VCaP (cell line): ENCODE results near the gene TMPRSS2.

Source experiments
- H3K27ac ChIP-seq: fragments of 450-650 bp; 2 replicates; pipeline ENCODE4 v1.5.1; 2017
- TF ChIP-seq, protein P1 (sequence below): fragments of 450-650 bp; conservative IDR thresholded peaks from 2 replicates; pipeline ENCODE4 v1.5.1; 2017; ENCODE audit warnings: mild to moderate bottlenecking, moderate library complexity

Gene TMPRSS2

DNA sequence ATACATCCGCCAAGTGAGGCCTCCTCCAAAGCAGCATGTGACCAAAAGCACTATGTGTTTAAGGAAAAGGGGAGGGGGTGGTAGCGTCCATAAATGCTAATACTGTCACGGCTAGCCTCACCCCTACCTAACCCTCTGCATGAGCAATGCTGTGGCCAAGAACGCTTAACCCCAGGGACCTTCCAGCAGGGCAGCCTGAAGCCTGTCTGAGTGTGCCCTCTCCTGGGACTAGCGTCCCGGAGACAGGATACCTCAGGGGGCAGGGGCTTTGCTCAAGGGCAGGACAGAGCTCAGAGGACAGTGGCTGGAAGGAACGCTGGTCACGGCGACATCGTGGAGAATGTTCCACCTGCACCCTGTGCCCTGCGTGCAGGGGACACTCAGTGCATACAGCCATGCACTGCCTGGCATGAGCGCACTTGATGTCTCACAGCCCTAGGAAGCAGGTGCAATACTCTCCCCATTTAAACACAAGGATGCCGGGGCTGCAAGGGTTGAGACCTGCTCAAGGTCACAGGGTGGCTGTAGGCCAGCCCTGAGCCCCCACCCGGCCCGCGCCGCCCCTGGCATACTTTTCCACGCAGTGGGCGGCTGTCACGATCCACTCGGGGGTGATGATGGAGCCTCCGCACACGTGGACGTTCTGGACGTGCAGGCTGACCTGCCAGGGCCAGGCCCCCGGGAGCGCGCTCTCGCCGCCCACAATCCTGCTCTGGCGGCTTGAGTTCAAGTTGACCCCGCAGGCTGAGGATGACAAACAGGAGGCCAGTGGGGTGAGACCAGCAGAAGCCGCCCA lies 35.0 kb downstream of the TMPRSS2 start:
- TF ChIP-seq, protein P1, sequence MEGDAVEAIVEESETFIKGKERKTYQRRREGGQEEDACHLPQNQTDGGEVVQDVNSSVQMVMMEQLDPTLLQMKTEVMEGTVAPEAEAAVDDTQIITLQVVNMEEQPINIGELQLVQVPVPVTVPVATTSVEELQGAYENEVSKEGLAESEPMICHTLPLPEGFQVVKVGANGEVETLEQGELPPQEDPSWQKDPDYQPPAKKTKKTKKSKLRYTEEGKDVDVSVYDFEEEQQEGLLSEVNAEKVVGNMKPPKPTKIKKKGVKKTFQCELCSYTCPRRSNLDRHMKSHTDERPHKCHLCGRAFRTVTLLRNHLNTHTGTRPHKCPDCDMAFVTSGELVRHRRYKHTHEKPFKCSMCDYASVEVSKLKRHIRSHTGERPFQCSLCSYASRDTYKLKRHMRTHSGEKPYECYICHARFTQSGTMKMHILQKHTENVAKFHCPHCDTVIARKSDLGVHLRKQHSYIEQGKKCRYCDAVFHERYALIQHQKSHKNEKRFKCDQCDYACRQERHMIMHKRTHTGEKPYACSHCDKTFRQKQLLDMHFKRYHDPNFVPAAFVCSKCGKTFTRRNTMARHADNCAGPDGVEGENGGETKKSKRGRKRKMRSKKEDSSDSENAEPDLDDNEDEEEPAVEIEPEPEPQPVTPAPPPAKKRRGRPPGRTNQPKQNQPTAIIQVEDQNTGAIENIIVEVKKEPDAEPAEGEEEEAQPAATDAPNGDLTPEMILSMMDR: no peak
- peak overlapping the region; percentile 35 for H3K27ac ChIP-seq

- peak overlapping the region; percentile 35; the same call in 1 of the 2 replicates for H3K27ac ChIP-seq
Observed at GRCh38 chr21:41470054-41470453, 37.9 kb downstream of the TMPRSS2 start.

DNA sequence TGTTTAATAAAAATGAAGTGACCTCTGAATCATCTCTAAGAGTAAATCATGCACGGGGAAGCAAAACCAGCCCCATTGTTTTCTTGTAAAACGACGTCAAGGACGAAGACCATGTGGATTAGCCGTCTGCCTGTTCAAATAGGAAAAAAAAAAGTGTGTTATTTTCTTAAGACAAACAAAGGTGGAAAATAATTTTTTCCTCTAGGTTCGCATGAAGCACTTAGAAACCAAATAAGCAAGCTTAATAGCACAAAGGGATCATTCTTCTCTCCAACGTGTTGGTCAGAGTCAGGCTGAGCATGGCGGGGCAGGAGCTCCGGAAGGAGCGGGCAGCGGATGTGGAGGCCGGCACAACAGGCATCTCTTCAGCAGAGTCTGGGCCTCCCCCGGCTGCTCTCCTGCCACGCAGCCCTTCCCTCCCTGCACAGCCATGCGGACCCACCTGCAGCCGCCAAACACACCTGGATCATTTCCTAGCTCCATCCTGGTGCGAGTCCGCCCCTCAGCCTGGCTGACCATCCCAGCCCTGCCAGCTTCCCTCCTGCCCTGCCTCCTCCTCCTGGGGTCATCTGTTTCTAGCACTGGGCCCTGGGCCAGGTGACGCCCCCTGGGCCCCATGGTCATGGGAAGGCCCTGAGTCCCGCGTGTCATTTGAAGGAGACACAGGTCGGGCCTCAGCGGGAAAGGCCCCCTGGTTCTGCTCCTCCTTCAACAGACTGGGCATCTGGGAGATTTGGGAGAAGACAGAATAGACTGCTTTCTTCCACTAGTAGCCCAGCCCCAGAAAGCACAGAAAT lies 41.7 kb downstream of the TMPRSS2 start:
- TF ChIP-seq, protein P1: no peak
- H3K27ac ChIP-seq: peak overlapping the region; percentile 35

More at GRCh38 chr21:41470054-41470453, 37.9 kb downstream of the TMPRSS2 start:
- TF ChIP-seq, protein P1: no peak

DNA sequence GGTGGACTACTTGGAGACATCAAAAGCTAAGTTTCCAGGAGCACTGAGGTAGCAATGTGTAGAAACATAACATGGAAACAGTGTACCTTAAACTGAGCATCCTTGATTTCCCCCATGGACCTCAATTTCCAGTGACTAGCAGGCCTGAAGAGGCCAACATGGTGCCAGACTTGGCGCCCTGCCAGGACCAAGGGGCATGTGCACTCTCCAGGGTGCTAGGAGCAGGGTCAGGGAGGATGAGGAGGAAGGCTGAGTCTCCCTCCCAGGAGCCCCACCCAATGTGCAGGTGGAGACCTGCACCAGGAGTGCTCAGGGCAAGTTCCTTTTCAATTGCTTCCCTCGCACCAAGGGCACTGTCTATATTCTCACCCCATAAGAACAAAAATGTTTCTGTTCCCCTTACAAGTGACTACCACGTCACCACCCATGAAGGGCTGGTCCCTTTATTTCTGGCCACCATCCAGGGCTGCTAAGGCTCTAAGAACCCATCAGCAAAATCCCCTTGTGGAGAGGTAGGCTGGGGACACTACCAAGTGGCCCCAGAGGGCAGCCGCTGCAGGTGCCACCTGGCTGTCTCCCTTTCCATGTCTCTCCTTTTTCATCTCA lies 42.7 kb downstream of the TMPRSS2 start:
- TF ChIP-seq, protein P1: no peak
- H3K27ac ChIP-seq: no peak overlapping the region; the same call in 1 of the 2 replicates

DNA sequence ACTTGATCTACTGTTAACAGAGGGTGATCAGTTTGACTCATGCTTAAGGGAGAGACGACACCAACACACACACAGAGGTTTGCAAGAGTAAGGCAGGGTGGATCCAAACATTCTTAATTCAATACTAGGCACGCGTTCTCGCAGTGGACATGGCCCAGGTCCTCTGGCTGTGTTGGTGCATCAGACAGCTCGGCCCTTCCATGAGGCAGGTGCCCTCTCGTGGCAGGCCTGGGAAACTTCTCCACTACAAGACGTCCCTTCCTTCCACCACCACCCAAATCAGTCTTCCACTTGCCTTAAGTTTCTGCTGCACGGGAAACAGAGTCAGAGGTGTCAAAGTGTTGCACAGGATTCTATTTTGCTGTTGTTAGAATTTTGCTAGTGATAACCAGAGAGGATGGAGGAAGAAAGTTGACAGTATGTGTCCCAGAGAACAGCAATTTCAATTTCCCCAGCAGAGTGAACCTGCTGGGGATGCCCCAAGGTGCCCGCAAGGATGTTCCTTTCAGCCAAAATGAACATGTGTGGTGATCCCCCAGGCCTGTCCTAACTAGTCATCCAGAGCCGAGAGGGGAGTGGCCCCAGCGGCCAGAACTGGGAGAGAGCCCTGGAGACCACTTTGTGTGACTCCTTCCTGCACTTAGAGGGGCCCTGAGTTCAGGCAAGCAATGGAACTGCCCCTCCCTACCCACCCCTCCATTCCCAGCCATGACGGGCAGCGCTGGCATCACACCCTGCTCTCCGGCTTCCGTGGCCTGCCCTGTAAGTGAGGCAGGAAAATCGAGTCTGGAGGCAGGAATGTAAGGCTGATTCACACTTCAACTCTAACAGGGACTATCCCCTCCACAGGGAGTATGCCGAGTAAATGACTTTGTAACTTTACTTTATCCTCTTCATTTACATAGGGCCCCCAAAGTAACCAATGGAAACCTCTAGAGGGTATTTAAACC lies 47.1 kb downstream of the TMPRSS2 start:
- TF ChIP-seq, protein P1: peak; percentile 98
- H3K27ac ChIP-seq: peak overlapping the region; percentile 21

GRCh38 chr21:41459884-41460534 lies 47.9 kb downstream of the TMPRSS2 start:
- H3K27ac ChIP-seq: peak overlapping the region; percentile 21
- TF ChIP-seq, protein P1: no peak
